GM12892 (cell line): ENCODE data around the gene PCDHA6.

Experiments
- POLR2A ChIP-seq: IDR thresholded peaks from 2 replicates; pipeline ENCODE4 v1.6.1; 2011; ENCODE audit warnings: low read depth, low read length, control low read depth
- POLR2AphosphoS5 ChIP-seq: IDR thresholded peaks from 2 replicates; pipeline ENCODE4 v1.6.1; 2011; ENCODE audit warnings: low read depth, low read length, control low read depth
- TAF1 ChIP-seq: IDR thresholded peaks from 2 replicates; pipeline ENCODE4 v1.6.1; 2011; ENCODE audit warnings: low read depth, mild to moderate bottlenecking, control low read depth, low read length, borderline replicate concordance

GRCh38 chr5:140802781-140803271 lies 24.9 kb upstream of the PCDHA6 start:
- TF ChIP-seq POLR2A (no peak), POLR2AphosphoS5 (no peak), TAF1 (no peak)
